GM23338 (cell line): Measurements from ENCODE around the gene HCRTR1. TPM values are rescaled to one million over a fixed set of nuclear protein-coding genes. Genes with fewer than 3 reads are reported as not detected.
A peak's percentile ranks its signal among the peaks of the same experiment; 100 is the strongest.

ENCODE experiments used
- ATAC-seq: fragments of 200-7000 bp; cut with Tn5 transposase; 3 replicates; pipeline ENCODE4 v1.9.1; 2020
- DNase-seq: peaks from one replicate; pipeline ENCODE4 v3.0.0-alpha.2; 2015; ENCODE audit warnings: low spot score
- H2AFZ ChIP-seq: fragments of 200-600 bp; sonication (generic); 2 replicates; pipeline ENCODE4 v1.8.0; 2016; ENCODE audit warnings: antibody characterized with exemption, mild to moderate bottlenecking, moderate library complexity
- H3F3A ChIP-seq: fragments of 200-600 bp; sonication (generic); replicated peaks from 2 replicates; pipeline ENCODE4 v1.8.0; 2017; ENCODE audit warnings: antibody characterized with exemption, mixed run types, low read depth
- H3K27ac ChIP-seq: fragments of 200-600 bp; sonication (generic); 2 replicates; pipeline ENCODE4 v1.6.1; 2016; ENCODE audit warnings: low read depth
- H3K27me3 ChIP-seq: fragments of 200-600 bp; sonication (generic); 2 replicates; pipeline ENCODE4 v1.8.0; 2016; ENCODE audit warnings: mild to moderate bottlenecking, mixed run types, moderate library complexity; ENCODE audit not compliant: insufficient read depth
- H3K36me3 ChIP-seq: fragments of 200-600 bp; sonication (generic); 2 replicates; pipeline ENCODE4 v1.8.0; 2016; ENCODE audit warnings: mild to moderate bottlenecking; ENCODE audit not compliant: insufficient read depth
- H3K4me1 ChIP-seq: fragments of 200-600 bp; sonication (generic); 2 replicates; pipeline ENCODE4 v1.8.0; 2016; ENCODE audit warnings: mild to moderate bottlenecking, moderate library complexity; ENCODE audit not compliant: insufficient read depth
- H3K4me2 ChIP-seq: fragments of 200-600 bp; sonication (generic); 2 replicates; pipeline ENCODE4 v1.7.1; 2017; ENCODE audit warnings: mixed run types
- H3K4me3 ChIP-seq: fragments of 200-600 bp; sonication (generic); 2 replicates; pipeline ENCODE4 v1.6.1; 2016; ENCODE audit warnings: mixed run types
- H3K79me2 ChIP-seq: fragments of 200-600 bp; sonication (generic); replicated peaks from 2 replicates; pipeline ENCODE4 v1.8.0; 2017; ENCODE audit warnings: mild to moderate bottlenecking; ENCODE audit not compliant: insufficient read depth
- H3K9me2 ChIP-seq: fragments of 200-600 bp; sonication (generic); 2 replicates; pipeline ENCODE4 v1.8.0; 2017; ENCODE audit not compliant: insufficient read depth
- H4K20me1 ChIP-seq: fragments of 200-600 bp; sonication (generic); replicated peaks from 2 replicates; pipeline ENCODE4 v1.8.0; 2017; ENCODE audit warnings: mild to moderate bottlenecking; ENCODE audit not compliant: insufficient read depth
- H3K27ac Mint-ChIP-seq: 2 replicates; pipeline ENCODE4 v1.8.0; 2020; ENCODE audit warnings: inconsistent platforms, mild to moderate bottlenecking, moderate library complexity, mixed read lengths
- H3K27me3 Mint-ChIP-seq: 3 replicates; pipeline ENCODE4 v1.8.0; 2022; ENCODE audit warnings: low read depth, mild to moderate bottlenecking, moderate library complexity, mixed read lengths, inconsistent platforms; ENCODE audit not compliant: insufficient read depth, poor library complexity
- H3K36me3 Mint-ChIP-seq: 3 replicates; pipeline ENCODE4 v1.8.0; 2021; ENCODE audit warnings: low read depth, mild to moderate bottlenecking, inconsistent platforms, moderate library complexity, mixed read lengths
- H3K4me1 Mint-ChIP-seq: 3 replicates; pipeline ENCODE4 v1.8.0; 2020; ENCODE audit warnings: mild to moderate bottlenecking, inconsistent platforms, mixed read lengths
- H3K4me3 Mint-ChIP-seq: 3 replicates; pipeline ENCODE4 v1.8.0; 2021; ENCODE audit warnings: moderate library complexity, mild to moderate bottlenecking, inconsistent platforms, mixed read lengths
- H3K9me3 Mint-ChIP-seq: 3 replicates; pipeline ENCODE4 v1.8.0; 2020; ENCODE audit warnings: moderate library complexity, mild to moderate bottlenecking, inconsistent platforms, mixed read lengths
- EZH2 ChIP-seq: fragments of 200-600 bp; sonication (generic); IDR thresholded peaks from one replicate; pipeline ENCODE4 v1.8.0; 2017; ENCODE audit warnings: antibody characterized with exemption, mild to moderate bottlenecking, low read depth; ENCODE audit not compliant: unreplicated experiment
- EZH2phosphoT487 ChIP-seq: fragments of 200-600 bp; sonication (generic); IDR thresholded peaks from one replicate; pipeline ENCODE4 v1.8.1; 2018; ENCODE audit warnings: antibody characterized with exemption; ENCODE audit not compliant: unreplicated experiment
- JUNB ChIP-seq: IDR thresholded peaks from one replicate; pipeline ENCODE4 v1.6.1; 2016; ENCODE audit warnings: antibody characterized with exemption; ENCODE audit not compliant: unreplicated experiment
- NANOG ChIP-seq: IDR thresholded peaks from 2 replicates; pipeline ENCODE4 v1.6.1; 2016; ENCODE audit warnings: antibody characterized with exemption, borderline replicate concordance
- POLR2AphosphoS5 ChIP-seq: IDR thresholded peaks from 2 replicates; pipeline ENCODE4 v1.6.1; 2016; ENCODE audit warnings: antibody characterized with exemption, low read depth
- ZNF331 ChIP-seq: fragments of 250-450 bp; sonication (Bioruptor Pico); IDR thresholded peaks from 2 replicates; pipeline ENCODE4 v1.5.0; 2020; ENCODE audit warnings: low read depth, mild to moderate bottlenecking, moderate library complexity
- polyA plus RNA-seq: library from polyadenylated mRNA; unstranded; fragments of >200 nt; fragmentation: Nextera tagmentation; extraction: Ambion mirVana; gene quantifications from 2 replicates; pipeline ENCODE4 v1.2.1, GENCODE V29; 2016
- total RNA-seq: library from RNA; depleted of rRNA; stranded (reverse); fragments of >200 nt; shearing (Covaris generic); gene quantifications from 2 replicates; pipeline ENCODE4 v1.2.3, GENCODE V29; 2014
- TF ChIP-seq, protein P1 (sequence below): IDR thresholded peaks from one replicate; pipeline ENCODE4 v1.6.1; 2018; ENCODE audit warnings: antibody characterized with exemption; ENCODE audit not compliant: unreplicated experiment
- TF ChIP-seq, protein P2 (sequence below): fragments of 250-450 bp; sonication (Bioruptor Pico); IDR thresholded peaks from 2 replicates; pipeline ENCODE4 v1.5.0; 2020; ENCODE audit warnings: mild to moderate bottlenecking, moderate library complexity
- TF ChIP-seq, protein P3 (sequence below), 2 experiments: fragments of 200-600 bp in 1 of 2; sonication (generic) in 1 of 2; conservative IDR thresholded peaks; 2 replicates each; pipeline versions ENCODE4 v1.5.1 to v1.6.1; 2016 to 2017; ENCODE audit warnings: antibody characterized with exemption in 2 of 2, low read depth in 2 of 2, mild to moderate bottlenecking in 2 of 2, moderate library complexity in 1 of 2

The HCRTR1 gene
- total and polyA plus RNA-seq, 2 experiments from 2014 or later = 0.15 to 1.0 TPM

DNA sequence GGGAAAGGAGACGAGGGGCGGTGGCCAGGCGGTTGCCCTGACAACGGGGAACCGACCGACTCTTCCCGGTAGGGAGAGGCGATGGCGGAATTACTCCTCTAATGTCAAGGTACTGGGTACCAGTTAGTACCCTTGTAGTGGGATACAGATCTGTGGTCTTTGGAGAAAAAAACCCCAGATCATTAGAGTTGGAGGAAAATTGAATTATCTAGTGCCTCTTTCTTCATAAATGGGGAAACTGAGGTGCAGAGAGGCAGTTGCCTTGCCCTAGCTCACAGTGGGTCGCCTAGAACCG lies 27.7 kb downstream of the HCRTR1 start (continued):
- TF ChIP-seq, protein P1, sequence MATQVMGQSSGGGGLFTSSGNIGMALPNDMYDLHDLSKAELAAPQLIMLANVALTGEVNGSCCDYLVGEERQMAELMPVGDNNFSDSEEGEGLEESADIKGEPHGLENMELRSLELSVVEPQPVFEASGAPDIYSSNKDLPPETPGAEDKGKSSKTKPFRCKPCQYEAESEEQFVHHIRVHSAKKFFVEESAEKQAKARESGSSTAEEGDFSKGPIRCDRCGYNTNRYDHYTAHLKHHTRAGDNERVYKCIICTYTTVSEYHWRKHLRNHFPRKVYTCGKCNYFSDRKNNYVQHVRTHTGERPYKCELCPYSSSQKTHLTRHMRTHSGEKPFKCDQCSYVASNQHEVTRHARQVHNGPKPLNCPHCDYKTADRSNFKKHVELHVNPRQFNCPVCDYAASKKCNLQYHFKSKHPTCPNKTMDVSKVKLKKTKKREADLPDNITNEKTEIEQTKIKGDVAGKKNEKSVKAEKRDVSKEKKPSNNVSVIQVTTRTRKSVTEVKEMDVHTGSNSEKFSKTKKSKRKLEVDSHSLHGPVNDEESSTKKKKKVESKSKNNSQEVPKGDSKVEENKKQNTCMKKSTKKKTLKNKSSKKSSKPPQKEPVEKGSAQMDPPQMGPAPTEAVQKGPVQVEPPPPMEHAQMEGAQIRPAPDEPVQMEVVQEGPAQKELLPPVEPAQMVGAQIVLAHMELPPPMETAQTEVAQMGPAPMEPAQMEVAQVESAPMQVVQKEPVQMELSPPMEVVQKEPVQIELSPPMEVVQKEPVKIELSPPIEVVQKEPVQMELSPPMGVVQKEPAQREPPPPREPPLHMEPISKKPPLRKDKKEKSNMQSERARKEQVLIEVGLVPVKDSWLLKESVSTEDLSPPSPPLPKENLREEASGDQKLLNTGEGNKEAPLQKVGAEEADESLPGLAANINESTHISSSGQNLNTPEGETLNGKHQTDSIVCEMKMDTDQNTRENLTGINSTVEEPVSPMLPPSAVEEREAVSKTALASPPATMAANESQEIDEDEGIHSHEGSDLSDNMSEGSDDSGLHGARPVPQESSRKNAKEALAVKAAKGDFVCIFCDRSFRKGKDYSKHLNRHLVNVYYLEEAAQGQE = no peak
- no peak for TF ChIP-seq NANOG
- TF ChIP-seq, protein P2, sequence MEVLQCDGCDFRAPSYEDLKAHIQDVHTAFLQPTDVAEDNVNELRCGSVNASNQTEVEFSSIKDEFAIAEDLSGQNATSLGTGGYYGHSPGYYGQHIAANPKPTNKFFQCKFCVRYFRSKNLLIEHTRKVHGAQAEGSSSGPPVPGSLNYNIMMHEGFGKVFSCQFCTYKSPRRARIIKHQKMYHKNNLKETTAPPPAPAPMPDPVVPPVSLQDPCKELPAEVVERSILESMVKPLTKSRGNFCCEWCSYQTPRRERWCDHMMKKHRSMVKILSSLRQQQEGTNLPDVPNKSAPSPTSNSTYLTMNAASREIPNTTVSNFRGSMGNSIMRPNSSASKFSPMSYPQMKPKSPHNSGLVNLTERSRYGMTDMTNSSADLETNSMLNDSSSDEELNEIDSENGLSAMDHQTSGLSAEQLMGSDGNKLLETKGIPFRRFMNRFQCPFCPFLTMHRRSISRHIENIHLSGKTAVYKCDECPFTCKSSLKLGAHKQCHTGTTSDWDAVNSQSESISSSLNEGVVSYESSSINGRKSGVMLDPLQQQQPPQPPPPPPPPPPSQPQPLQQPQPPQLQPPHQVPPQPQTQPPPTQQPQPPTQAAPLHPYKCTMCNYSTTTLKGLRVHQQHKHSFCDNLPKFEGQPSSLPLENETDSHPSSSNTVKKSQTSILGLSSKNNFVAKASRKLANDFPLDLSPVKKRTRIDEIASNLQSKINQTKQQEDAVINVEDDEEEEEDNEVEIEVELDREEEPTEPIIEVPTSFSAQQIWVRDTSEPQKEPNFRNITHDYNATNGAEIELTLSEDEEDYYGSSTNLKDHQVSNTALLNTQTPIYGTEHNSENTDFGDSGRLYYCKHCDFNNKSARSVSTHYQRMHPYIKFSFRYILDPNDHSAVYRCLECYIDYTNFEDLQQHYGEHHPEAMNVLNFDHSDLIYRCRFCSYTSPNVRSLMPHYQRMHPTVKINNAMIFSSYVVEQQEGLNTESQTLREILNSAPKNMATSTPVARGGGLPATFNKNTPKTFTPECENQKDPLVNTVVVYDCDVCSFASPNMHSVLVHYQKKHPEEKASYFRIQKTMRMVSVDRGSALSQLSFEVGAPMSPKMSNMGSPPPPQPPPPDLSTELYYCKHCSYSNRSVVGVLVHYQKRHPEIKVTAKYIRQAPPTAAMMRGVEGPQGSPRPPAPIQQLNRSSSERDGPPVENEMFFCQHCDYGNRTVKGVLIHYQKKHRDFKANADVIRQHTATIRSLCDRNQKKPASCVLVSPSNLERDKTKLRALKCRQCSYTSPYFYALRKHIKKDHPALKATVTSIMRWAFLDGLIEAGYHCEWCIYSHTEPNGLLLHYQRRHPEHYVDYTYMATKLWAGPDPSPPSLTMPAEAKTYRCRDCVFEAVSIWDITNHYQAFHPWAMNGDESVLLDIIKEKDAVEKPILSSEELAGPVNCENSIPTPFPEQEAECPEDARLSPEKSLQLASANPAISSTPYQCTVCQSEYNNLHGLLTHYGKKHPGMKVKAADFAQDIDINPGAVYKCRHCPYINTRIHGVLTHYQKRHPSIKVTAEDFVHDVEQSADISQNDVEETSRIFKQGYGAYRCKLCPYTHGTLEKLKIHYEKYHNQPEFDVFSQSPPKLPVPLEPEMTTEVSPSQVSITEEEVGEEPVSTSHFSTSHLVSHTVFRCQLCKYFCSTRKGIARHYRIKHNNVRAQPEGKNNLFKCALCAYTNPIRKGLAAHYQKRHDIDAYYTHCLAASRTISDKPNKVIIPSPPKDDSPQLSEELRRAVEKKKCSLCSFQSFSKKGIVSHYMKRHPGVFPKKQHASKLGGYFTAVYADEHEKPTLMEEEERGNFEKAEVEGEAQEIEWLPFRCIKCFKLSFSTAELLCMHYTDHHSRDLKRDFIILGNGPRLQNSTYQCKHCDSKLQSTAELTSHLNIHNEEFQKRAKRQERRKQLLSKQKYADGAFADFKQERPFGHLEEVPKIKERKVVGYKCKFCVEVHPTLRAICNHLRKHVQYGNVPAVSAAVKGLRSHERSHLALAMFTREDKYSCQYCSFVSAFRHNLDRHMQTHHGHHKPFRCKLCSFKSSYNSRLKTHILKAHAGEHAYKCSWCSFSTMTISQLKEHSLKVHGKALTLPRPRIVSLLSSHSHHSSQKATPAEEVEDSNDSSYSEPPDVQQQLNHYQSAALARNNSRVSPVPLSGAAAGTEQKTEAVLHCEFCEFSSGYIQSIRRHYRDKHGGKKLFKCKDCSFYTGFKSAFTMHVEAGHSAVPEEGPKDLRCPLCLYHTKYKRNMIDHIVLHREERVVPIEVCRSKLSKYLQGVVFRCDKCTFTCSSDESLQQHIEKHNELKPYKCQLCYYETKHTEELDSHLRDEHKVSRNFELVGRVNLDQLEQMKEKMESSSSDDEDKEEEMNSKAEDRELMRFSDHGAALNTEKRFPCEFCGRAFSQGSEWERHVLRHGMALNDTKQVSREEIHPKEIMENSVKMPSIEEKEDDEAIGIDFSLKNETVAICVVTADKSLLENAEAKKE (CRISPR knock-in tag) = no peak
- TF ChIP-seq JUNB = no peak

DNA sequence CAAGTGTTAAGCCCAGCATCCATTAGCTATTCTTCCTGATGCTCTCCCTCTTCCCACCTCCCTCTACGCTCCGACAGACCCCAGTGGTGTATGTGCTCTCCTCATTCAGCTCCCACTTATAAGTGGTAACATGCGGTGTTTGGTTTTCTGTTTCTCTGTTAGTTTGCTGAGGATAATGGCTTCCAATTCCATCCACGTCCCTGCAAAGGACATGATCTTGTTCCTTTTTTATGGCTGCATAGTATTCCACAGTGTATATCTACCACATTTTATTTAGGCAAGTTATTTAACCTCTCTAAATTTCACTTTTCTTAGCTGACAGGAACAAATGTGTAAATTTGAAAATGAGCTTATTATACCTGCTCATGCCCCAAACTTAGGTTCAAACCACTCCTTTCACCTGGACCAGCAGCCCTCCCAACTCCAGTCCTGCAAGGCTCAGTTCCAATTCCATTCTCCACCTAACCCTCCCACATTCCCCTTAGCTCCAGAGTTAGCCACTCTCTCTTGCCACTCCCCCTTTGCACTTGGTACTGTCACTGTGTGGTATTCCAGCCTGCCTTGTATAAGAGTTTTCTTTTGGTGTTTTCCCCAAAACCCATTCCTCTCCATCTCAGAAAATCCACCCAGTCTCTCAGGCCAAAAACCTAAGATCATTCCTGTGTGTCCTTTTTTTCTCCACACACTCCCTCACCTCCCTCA lies 28.9 kb downstream of the HCRTR1 start:
- Mint-ChIP-seq H3K27ac (no peak overlapping the region), H3K4me3 (peak overlapping the region; percentile 95), H3K36me3 (no peaks in the 10 kb centered on the region), H3K9me3 (no peaks in the 10 kb centered on the region; the same call in 2 of the 3 replicates), H3K4me1 (peaks cover 13% of the 10 kb centered on the region; the same call in 2 of the 3 replicates), H3K27me3 (peaks cover 10% of the 10 kb centered on the region)
- no peak overlapping the region for H3K4me2 ChIP-seq
- no peak overlapping the region for H2AFZ ChIP-seq
- H4K20me1 ChIP-seq = no peaks in the 10 kb centered on the region
- H3K79me2 ChIP-seq = peaks cover 30% of the 10 kb centered on the region
- peaks cover 8% of the 10 kb centered on the region; the same call in 1 of the 2 replicates for H3F3A ChIP-seq
- ATAC-seq (no peak), DNase-seq (no peak)
- no peaks in the 10 kb centered on the region for H3K36me3 ChIP-seq
- no peak overlapping the region for H3K4me3 ChIP-seq
- no peaks in the 10 kb centered on the region for H3K9me2 ChIP-seq
- H3K4me1 ChIP-seq = peaks cover 25% of the 10 kb centered on the region
- no peak overlapping the region for H3K27ac ChIP-seq
- no peaks in the 10 kb centered on the region for H3K27me3 ChIP-seq
- no peak for TF ChIP-seq EZH2phosphoT487
- TF ChIP-seq EZH2 = no peak
- no peak for TF ChIP-seq POLR2AphosphoS5
- TF ChIP-seq, protein P3, sequence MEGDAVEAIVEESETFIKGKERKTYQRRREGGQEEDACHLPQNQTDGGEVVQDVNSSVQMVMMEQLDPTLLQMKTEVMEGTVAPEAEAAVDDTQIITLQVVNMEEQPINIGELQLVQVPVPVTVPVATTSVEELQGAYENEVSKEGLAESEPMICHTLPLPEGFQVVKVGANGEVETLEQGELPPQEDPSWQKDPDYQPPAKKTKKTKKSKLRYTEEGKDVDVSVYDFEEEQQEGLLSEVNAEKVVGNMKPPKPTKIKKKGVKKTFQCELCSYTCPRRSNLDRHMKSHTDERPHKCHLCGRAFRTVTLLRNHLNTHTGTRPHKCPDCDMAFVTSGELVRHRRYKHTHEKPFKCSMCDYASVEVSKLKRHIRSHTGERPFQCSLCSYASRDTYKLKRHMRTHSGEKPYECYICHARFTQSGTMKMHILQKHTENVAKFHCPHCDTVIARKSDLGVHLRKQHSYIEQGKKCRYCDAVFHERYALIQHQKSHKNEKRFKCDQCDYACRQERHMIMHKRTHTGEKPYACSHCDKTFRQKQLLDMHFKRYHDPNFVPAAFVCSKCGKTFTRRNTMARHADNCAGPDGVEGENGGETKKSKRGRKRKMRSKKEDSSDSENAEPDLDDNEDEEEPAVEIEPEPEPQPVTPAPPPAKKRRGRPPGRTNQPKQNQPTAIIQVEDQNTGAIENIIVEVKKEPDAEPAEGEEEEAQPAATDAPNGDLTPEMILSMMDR (conservative IDR thresholded peaks at IDR 0.05; ENCODE audit: low read depth in 2 of 2) = no peak
- TF ChIP-seq ZNF331 (CRISPR knock-in tag) = no peak
